DMS79 (cell line): Measurements from ENCODE around the gene NPR3.

Experiments
- DNase-seq: peaks from one replicate; lab custom pipeline; 2025; lab: John Stamatoyannopoulos, UW

Gene NPR3

GRCh38 chr5:32710550-32711361 lies at the start of gene NPR3:
Gene NPR3, plus strand, starts transcription at chr5:32711321. Its CDS starts 456 bp downstream, at chr5:32711777.
- DNase-seq: no peak

GRCh38 chr5:32664523-32664922 lies 46.6 kb upstream of the NPR3 start:
- DNase-seq: no peak

GRCh38 chr5:32668552-32668951 lies 42.6 kb upstream of the NPR3 start:
- DNase-seq: no peak

GRCh38 chr5:32673272-32673671 lies 37.8 kb upstream of the NPR3 start:
- DNase-seq: no peak

- DNase-seq: no peak
These were observed 34.1 kb upstream of the NPR3 start for GRCh38 chr5:32677023-32677422.

- no peak for DNase-seq
These were observed 32.6 kb upstream of the NPR3 start for GRCh38 chr5:32678472-32678871.

- no peak for DNase-seq
These were observed 31.9 kb upstream of the NPR3 start for GRCh38 chr5:32679218-32679617.

GRCh38 chr5:32680183-32680582 lies 30.9 kb upstream of the NPR3 start:
- no peak for DNase-seq

- no peak for DNase-seq
These were observed 28.0 kb upstream of the NPR3 start for GRCh38 chr5:32683125-32683524.

GRCh38 chr5:32684260-32684659 lies 26.9 kb upstream of the NPR3 start:
- DNase-seq: no peak

- DNase-seq: no peak
These were observed 24.2 kb upstream of the NPR3 start for GRCh38 chr5:32686799-32687498.

GRCh38 chr5:32687499-32687831 lies 23.7 kb upstream of the NPR3 start:
- no peak for DNase-seq

GRCh38 chr5:32690153-32690552 lies 21.0 kb upstream of the NPR3 start:
- DNase-seq: no peak

GRCh38 chr5:32690666-32691065 lies 20.5 kb upstream of the NPR3 start:
- no peak for DNase-seq

- DNase-seq: no peak
These were observed 18.9 kb upstream of the NPR3 start for GRCh38 chr5:32692036-32692746.

GRCh38 chr5:32703957-32704356 lies 7.2 kb upstream of the NPR3 start:
- no peak for DNase-seq

GRCh38 chr5:32707418-32707997 lies 3.6 kb upstream of the NPR3 start:
- no peak for DNase-seq

- DNase-seq: no peak
These were observed 2.2 kb upstream of the NPR3 start for GRCh38 chr5:32708949-32709348.

GRCh38 chr5:32709750-32710549 lies 1.2 kb upstream of the NPR3 start:
- no peak for DNase-seq

GRCh38 chr5:32711362-32711680 lies 200 bp downstream of the NPR3 start:
- no peak for DNase-seq

- DNase-seq: no peak
These were observed 760 bp downstream of the NPR3 start for GRCh38 chr5:32711681-32712480.
